ENCODE data around the gene PGBD4.
A peak's percentile ranks its signal among the peaks of the same experiment; 100 is the strongest.

PGBD4 gene

DNA sequence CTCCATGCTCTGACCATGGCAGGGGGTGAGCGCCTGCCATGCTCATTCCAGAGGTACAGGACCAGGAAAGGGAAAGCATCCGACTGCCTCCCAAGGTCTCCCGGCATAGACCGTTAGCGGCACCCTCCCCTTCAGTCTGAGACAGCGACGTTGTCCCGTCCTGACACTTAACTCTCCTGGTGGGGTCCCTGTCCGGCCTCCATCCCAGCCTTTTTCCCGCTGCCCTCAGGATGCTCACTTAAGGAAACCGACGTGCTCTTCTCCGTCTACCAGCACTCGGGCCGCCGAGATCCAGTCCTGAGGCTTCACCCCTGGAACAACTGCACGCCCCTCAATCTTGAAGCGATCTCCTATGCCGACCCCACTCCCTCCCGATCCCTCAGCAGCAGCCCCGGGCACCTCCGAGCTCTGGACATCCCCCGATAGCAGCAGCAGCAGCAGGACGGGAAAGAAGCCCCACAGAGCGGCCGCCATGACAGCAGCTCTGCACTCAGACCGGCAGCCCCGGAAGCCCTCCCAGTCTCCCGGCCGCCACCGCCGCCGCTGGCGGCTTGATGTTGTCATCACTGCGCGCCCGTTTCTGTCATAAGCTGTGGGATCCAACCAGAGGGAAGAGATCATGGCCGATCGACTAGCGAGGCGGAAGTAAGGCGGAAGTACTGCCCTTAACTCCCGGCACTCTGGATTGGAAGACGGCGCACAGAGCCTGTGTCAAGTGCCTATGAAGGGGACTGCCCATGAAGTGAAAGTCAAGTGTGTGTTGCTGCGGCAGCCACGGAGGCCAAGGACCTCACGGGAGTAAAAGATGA, at the start of gene PGBD4, which contains the start of gene EMC7:
Gene PGBD4 (plus strand): TSS at position 718 of the 809 bp plus-strand sequence. CDS start 449 bp downstream, outside the sequence.
Gene EMC7 (minus strand): TSS at position 497 of the 809 bp plus-strand sequence. CDS start 23 bp downstream, at position 474.
- peak; percentile 99 for DNase-seq

DNA sequence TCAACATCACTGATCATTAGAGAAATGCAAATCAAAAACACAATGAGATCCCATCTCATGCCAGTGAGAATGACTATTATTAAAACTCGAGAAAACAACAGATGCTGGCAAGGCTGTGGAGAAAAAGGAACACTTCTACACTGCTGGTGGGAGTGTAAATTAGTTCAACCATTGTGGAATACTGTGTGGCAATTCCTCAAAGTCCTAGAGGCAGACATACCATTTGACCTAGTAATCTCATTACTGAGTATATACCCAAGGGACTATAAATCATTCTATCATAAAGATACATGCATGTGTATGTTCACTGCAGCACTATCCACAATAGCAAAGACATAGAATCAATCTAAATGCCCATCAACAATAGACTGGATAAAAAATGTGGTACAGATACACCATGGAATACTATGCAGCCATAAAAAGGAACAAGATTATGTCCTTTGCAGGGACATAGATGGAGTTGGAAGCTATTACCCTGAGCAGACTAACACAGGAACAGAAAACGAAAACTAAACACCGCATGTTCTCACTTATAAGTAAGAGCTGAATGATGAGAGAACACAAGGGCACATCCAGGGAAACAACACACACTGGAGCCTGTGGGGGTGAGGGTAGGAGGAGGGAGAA, 47.7 kb upstream of the PGBD4 start:
- no peak for DNase-seq

DNA sequence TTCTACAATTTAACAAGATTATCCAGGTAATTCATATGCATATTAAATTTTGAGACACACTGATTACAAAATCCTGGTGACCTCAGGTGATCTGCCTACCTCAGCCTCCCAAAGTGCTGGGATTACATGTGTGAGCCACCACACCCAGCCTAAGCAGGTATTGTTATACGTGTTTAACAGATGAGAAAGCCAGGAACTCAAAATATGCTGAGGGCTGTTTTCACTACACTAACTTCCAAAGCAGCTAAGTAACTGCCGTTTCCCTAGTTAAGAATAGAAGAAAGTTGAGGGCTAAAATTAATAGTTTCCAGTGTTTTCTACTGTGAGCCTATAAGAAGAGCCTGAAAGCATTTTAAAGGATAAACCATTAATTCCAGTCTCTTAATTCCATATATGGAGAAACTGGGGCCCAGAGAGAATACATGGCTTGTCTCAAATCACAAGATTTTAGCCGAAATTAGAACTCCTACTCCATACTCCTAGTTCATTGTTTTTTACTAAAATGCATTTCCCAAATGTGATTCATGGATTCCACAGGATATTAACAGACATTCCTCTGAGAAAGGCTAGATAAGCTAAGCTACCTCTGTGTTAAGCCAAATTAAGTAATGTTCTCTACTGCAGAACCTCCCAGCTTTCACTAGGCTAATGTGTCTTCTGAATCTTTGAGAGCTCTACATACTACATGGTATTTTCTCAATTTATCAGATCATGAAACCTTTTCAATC, 45.9 kb upstream of the PGBD4 start:
- no peak for DNase-seq

DNA sequence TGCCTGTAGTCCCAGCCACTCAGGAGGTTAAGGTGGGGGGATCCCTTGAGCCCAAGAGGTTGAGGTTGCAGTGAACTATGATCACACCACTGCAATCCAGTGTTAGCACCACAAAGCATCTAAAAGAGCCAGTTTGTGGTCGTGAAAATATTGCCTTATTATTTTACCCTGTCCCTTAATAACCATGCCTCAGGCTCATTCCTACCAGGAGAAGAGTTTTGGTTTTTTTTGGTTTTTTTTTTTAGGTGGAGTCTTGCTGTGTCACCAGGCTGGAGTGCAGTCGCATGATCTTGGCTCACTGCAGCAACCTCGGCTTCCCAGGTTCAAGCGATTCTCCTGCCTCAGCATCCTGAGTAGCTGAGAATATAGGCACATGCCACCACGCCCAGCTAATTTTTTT, 45.0 kb upstream of the PGBD4 start:
- no peak for DNase-seq

DNA sequence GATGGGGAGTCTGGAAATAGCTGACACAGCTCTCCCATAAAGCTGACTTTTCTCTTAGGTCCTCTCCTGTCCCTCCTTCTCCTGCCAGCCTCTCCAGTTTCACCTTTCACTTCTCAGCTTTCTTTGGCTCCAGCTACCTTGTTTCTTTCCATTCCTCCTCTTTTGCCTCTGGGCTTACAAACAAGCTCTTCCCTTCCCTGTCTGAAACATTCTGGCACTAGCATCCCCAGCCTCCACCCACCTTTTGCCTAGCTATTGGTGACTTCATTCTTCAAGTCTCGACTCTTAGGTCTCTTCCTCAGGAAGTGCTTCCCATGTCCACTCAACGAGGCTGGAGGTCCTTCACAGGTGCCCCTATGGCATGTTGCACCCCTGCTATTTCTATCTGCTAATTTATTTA, 42.4 kb upstream of the PGBD4 start:
- DNase-seq, result no peak

DNA sequence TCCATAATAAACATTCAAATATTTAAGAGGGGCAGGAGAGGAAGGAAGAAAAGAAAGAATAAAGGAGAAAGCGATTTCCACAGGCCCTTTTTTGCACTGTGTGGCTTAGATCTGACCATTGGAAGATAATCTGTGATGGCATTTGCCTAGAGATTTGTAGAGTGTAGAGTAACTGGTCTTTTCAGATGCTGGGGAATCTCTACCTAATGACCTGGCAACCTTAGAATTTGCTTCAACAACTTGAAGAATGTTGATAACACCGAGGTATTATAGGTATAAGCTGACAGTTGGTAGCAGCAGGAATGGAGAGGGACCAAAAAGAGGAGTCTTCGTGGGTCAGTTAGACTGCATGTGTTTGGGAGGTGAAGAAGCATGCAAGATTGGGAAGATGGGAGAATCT, 41.9 kb upstream of the PGBD4 start:
- no peak for DNase-seq

DNA sequence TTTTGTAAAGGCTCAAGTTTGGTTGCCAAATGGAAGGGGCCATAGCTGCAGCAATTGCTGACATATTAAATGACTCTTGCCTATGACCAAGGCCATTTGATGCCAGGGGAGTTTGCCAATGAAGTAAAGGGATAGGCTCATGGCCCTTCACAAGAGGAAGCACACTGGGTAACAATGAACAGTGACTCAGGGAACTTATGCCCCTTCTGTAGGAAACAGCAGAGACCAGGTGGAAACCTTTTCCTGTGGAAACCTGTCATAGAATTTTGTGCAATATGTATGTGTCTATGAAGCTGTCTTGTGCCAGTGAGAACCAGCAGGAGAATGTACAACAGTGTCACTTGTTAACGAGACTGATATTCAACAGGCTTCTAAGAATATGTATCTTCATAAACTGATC, 37.4 kb upstream of the PGBD4 start:
- DNase-seq, result no peak

DNA sequence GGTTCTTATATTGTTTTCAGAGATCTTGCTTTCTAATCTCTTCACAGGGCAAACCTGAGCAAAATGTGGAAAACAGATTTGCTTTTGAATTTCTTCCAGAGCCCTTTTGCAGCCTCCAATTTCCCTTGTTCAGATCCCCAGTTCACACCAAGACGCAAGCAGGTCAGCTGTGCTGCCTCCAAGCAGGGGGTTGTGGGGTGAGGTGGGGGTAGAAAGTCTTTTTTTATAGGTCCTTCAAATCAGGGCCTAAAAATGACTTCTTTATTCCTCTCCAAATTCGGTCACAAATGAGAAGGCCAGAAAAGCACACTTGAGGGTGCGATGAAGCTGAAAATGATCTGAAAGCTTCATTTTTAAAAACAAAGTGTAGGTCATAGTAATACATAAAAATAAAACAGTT, 36.6 kb upstream of the PGBD4 start:
- DNase-seq, result no peak

DNA sequence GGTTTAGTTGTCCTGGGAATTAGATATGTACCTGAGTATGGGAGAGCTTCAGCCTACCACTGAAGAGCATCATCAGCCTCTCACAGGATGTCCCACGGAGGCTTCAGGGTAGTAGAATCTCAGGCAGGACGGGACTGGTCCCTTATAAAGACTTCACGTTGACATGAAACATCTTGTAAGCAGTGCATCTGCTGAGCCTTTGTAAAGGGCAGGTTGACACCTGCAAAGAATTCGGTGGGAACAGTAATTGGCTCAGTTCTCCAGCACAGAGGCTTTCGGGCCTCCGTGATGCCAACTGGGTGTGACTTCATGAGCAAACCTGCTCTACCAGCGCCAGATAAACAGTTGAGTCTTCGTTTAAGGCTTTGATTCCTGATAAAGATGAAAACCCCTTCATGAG, 35.9 kb upstream of the PGBD4 start:
- no peak for DNase-seq

DNA sequence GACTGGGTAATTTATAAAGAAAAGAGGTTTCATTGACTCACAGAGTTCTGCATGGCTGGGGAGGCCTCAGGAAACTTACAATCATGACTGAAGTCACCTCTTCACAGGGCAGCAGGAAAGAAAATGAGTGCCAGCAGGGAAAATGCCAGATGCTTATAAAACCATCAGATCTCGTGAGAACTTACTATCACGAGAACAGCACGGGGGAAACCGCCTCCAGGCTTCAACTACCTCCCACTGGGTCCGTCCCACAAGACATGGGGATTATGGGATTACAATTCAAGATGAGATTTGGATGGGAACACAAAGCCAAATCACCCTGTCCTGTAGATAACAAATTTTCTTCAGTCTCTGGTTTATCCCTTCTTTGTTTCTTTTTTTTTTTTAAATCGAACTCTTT, 31.9 kb upstream of the PGBD4 start:
- no peak for DNase-seq

DNA sequence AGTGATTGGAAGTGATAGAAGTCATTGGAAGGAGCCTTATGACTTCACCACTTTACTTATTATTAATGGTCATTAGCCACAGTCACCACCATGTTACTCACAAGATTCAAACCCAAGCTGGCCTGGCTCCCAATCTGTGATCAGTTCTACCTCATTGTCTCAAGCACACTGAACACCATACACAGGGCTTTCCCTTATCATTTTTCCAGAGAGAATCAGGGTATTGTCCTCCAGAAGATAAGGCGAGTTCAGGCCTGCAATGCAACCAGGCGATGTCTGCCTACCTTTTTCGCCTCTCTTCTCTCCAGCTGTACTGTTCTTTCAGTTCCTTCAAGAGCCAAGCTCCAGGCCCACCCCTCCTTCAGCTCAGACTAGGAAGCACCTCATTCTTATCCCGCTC, 25.1 kb upstream of the PGBD4 start:
- DNase-seq, result no peak

DNA sequence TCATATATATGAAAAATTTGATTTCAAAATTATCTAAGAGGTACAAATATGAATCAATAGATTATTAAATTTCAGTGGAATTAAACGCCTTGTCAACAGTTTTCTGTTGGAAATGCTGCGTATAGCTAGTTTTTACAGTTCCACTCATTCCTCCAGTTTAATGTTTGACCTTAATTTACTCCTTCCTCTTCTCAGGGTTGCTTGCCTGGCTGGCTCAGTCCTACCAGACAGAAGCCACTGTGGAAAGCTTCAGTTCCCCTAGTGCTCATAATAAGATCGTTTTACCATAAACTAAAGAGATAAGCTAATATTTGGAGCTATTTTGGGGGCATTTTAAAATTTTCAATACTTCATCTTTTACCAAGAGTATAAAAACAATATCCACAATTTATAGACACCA, 23.0 kb upstream of the PGBD4 start:
- no peak for DNase-seq

DNA sequence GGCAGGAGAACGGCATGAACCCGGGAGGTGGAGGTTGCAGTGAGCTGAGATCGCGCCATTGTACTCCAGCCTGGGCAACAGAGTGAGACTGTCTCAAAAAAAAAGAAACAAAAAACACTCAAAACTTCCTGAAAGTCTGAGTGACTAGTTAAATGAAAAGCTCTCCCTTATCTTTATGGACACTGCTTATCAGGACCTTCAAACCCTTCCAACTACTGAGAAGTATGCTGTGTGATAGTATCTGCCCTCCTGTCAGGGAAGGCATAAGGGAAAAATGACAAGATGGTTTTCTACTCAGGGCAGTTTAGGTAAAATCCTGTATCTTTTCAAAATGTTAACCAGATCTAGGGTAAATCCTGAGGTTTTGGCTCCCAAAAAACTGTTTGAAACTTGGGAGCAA, 22.0 kb upstream of the PGBD4 start:
- DNase-seq, result no peak

DNA sequence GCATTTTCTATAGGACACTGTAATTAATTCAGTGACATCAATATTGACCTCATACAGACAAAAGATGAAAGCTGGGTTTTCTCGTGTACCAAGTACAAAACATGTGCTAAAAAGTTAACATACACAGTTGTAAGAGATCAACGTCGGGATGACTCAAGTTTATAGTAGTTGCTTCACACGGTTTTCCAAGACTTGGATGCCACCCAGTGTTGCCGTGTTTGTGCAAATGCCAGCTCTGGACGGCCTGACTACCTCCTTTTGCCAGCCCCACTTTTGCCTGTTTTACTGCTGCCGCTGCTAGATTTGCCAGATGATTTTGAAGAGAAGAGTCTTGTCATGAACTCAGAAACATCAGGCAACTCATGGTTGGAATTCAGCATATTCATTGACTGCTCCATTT, 17.8 kb upstream of the PGBD4 start:
- no peak for DNase-seq

DNA sequence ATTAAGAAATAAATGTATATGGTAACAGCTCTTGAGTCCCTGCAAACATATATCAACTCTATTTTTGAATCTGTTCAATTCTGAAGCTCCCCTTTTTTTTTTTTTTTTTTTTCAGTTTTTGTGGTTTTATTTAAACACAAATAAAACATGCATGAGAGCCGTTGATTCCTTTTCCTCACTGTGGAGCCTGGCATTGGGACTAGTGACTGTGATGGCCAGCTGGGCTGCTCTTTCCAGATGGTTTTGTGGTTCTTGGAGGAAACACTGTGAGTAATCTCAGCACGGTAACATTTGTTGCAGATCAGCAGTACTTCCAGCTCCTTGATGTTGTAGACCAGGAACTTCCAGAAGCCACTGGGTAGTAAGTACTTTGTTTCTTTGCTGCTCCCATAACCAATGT, 16.1 kb upstream of the PGBD4 start:
- DNase-seq, result no peak

DNA sequence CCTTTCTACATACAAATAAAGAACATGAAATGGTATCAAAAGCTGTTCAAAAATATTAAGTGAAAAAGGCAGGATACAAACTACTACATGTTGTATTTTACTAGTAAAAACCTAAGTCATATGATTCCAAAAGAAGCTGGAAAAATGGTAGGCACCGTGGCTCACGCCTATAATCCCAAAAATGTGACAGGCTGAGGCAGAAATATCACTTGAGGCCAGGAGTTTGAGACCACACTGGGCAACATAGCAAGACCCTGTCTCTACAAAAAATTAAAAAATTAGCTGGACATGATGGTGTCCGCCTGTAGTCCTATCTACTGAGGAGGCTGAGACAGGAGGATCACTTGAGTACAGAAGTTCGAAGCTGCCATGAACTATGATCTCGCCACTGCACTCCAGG, 2.0 kb upstream of the PGBD4 start:
- DNase-seq, result no peak

DNA sequence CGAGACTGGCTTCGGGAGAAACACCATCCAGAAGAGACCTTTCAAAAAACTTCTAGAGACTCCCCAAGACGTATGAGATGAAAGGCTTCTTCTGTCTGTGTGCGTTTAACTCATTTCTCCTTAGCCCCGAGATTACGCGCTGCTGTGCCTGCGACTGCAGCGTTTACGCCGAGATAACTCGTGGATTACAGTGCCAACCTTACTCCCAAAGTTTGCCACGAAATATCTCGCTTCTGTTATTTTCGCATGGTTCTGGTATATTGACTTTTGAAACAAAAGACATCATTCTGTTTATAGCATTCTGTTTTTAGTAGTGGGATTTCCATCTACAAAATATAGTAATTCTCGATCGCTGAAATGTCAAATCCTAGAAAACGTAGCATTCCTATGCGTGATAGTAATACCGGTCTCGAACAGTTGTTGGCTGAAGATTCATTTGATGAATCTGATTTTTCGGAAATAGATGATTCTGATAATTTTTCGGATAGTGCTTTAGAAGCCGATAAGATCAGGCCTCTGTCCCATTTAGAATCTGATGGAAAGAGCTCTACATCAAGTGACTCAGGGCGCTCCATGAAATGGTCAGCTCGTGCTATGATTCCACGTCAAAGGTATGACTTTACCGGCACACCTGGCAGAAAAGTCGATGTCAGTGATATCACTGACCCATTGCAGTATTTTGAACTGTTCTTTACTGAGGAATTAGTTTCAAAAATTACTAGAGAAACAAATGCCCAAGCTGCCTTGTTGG, 467 bp downstream of the PGBD4 start:
- no peak for DNase-seq

DNA sequence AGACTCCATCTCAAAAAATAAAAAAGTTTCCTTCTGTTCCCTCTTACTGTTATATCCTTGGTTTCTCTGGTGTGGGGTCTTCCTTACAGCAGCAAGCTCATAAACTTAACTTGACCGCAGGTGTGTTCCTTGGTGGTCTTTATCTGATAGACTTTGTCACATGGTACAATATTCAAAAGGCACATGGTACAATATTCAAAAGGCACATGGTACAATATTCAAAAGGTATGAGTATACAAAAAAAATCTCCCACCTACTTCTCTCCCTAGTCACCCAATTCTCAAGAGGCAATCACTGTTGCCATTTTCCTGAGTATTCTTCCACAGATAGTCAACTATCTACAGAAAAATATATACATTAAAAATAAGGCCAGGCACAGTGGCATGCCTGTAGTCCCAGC, 4.5 kb downstream of the PGBD4 start:
- DNase-seq, result no peak

DNA sequence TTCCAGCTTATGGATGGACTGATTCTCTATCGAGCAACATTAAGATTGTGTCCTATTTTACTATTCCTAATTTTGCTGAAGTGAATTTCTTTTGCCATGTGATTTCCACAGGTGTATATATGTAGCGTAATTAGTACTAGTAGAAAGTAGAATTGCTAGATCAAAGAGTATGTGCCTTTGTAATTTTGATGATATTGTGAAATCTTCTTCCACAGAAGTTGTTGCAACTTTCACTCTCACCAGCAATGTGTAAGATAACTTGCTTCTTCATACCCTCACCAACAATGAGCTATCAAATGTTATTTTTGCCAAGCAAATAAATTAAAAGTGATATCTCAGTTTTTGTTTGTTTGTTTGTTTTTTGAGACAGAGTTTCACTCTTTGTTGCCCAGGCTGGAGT, 5.4 kb downstream of the PGBD4 start:
- no peak for DNase-seq

DNA sequence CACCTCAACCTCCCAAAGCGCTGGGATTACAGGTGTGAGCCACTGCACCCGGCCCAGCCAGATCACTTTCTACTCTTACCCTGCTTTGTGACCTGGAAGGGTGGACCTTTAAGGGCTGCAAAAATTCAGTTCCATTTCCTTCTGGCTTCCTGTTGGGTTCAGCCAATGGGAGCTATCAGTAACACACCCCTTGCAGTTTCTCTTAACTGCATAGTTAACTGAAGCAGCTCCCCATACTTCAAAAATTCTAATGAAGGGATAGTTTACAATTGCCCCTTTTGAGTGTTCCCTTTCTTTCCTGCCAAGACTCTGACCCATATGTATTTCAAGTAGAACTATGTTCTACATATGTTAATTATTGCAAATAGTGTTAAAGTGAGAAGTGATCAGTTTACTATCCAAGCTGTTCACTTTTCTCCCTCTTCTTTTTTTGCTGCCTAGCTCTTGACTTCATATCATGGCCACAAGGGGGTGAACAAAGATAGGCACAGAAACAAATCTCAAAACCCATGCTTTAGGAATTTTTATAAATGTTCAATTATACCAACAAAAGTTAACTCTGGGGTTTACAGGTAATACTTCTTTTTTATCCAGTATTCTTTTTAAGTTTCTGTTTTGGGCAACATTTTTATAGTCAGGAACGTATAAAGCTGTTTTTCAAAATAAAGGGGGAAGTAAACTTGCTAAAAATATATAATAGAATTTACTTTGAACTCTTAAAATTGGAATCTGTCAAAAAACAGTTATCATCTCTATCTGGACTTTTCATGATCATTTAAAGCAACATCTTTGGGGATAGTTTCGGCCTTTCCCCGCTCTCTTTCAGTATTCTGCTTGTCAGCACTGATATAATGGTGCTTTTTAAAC, 8.1 kb downstream of the PGBD4 start:
- DNase-seq, result peak; percentile 16

DNA sequence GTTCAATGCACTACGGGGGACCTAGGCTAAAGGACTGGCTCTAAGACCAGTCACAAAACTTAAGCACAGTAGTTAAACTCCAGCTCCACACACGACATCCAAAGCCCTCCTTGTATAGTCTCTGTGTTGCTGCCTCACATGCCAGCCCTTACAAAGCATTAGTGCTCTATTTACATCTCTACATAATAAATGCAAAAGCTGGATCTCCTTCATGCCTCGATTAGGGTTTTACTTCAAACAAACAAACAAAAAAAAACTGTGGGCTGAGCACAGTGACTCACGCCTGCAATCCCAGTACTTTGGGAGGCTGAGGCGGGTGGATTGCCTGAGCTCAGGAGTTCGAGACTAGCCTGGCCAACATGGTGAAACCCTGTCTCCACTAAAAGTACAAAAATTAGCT, 9.6 kb downstream of the PGBD4 start:
- no peak for DNase-seq

DNA sequence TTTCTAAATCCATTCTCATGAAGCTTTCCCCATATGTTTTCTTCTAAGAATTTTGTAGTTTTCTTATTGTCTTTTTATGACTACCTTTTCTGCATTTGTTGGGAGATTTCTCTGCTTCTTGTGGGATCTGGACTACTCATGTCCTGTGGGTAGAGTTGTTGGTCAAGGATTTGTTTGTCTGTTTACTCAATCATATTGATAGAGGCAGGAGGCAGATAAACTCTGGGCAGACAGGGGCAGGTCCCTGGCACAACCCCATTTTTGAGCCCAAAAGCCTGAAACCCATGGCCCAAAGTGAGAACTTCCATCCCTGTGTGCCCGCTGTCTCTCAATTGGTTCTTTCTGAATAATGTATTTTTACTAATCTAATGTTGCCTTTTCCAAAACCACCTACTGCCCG, 12.3 kb downstream of the PGBD4 start:
- no peak for DNase-seq

Measured in inflammatory macrophage treated with lipopolysaccharide for 4 hours (primary cell).